Neuron (in vitro differentiated cells): ENCODE results near the gene IGSF22.

Source experiments
- H2AFZ ChIP-seq: one replicate; pipeline ENCODE4 v1.6.1; 2013; ENCODE audit warnings: low read depth, mild to moderate bottlenecking, inconsistent platforms, low read length, moderate library complexity
- H3K27me3 ChIP-seq: one replicate; pipeline ENCODE4 v1.6.1; 2013; ENCODE audit warnings: low read length; ENCODE audit not compliant: insufficient read depth
- H3K36me3 ChIP-seq: one replicate; pipeline ENCODE4 v1.6.1; 2013; ENCODE audit warnings: low read length; ENCODE audit not compliant: insufficient read depth
- H3K4me1 ChIP-seq: one replicate; pipeline ENCODE4 v1.6.1; 2013; ENCODE audit warnings: low read length; ENCODE audit not compliant: insufficient read depth
- H3K4me3 ChIP-seq: 2 replicates; pipeline ENCODE4 v1.5.1; 2013; ENCODE audit warnings: mild to moderate bottlenecking, low read length, moderate library complexity
- H3K9me3 ChIP-seq: one replicate; pipeline ENCODE4 v1.6.1; 2013; ENCODE audit warnings: low read length

Gene IGSF22

GRCh38 chr11:18737642-18738041 lies 11.7 kb upstream of the IGSF22 start:
- no peak overlapping the region for H2AFZ ChIP-seq
- no peaks in the 10 kb centered on the region for H3K36me3 ChIP-seq
- H3K4me1 ChIP-seq, result no peaks in the 10 kb centered on the region
- H3K27me3 ChIP-seq, result no peaks in the 10 kb centered on the region
- no peaks in the 10 kb centered on the region for H3K9me3 ChIP-seq
- H3K4me3 ChIP-seq, result no peak overlapping the region

- H3K4me1 ChIP-seq, result no peaks in the 10 kb centered on the region
- no peaks in the 10 kb centered on the region for H3K27me3 ChIP-seq
- no peaks in the 10 kb centered on the region for H3K36me3 ChIP-seq
- H3K4me3 ChIP-seq, result no peak overlapping the region
- no peaks in the 10 kb centered on the region for H3K9me3 ChIP-seq
- H2AFZ ChIP-seq, result no peak overlapping the region
These were observed 10.7 kb upstream of the IGSF22 start for GRCh38 chr11:18736590-18737148.

GRCh38 chr11:18733202-18733601 lies 7.2 kb upstream of the IGSF22 start:
- Histone ChIP-seq H3K36me3 (no peaks in the 10 kb centered on the region), H3K4me1 (no peaks in the 10 kb centered on the region), H3K27me3 (peaks cover 7% of the 10 kb centered on the region), H3K9me3 (no peaks in the 10 kb centered on the region), H2AFZ (no peak overlapping the region), H3K4me3 (no peak overlapping the region)

- peaks cover 7% of the 10 kb centered on the region for H3K27me3 ChIP-seq
- no peak overlapping the region for H3K4me3 ChIP-seq
- no peaks in the 10 kb centered on the region for H3K9me3 ChIP-seq
- no peak overlapping the region for H2AFZ ChIP-seq
- no peaks in the 10 kb centered on the region for H3K36me3 ChIP-seq
- H3K4me1 ChIP-seq, result no peaks in the 10 kb centered on the region
These were observed 6.2 kb upstream of the IGSF22 start for GRCh38 chr11:18731949-18732821.

- Histone ChIP-seq H3K4me1 (no peaks in the 10 kb centered on the region), H3K4me3 (no peak overlapping the region), H3K9me3 (no peaks in the 10 kb centered on the region), H3K36me3 (no peaks in the 10 kb centered on the region), H3K27me3 (peaks cover 7% of the 10 kb centered on the region), H2AFZ (no peak overlapping the region)
These were observed 5.5 kb upstream of the IGSF22 start for GRCh38 chr11:18731441-18731840.

GRCh38 chr11:18730020-18730419 lies 4.0 kb upstream of the IGSF22 start:
- Histone ChIP-seq H2AFZ (no peak overlapping the region), H3K9me3 (no peaks in the 10 kb centered on the region)

GRCh38 chr11:18729426-18729825 lies 3.4 kb upstream of the IGSF22 start:
- H3K4me3 ChIP-seq, result no peak overlapping the region
- H3K4me1 ChIP-seq, result no peaks in the 10 kb centered on the region
- no peak overlapping the region for H2AFZ ChIP-seq
- peaks cover 7% of the 10 kb centered on the region for H3K27me3 ChIP-seq
- H3K36me3 ChIP-seq, result no peaks in the 10 kb centered on the region
- no peaks in the 10 kb centered on the region for H3K9me3 ChIP-seq

More at GRCh38 chr11:18730020-18730419, 4.0 kb upstream of the IGSF22 start:
- H3K27me3 ChIP-seq, result peaks cover 7% of the 10 kb centered on the region
- no peaks in the 10 kb centered on the region for H3K36me3 ChIP-seq
- H3K4me3 ChIP-seq, result no peak overlapping the region
- H3K4me1 ChIP-seq, result no peaks in the 10 kb centered on the region

GRCh38 chr11:18728658-18729057 lies 2.7 kb upstream of the IGSF22 start:
- Histone ChIP-seq H3K9me3 (no peaks in the 10 kb centered on the region), H2AFZ (no peak overlapping the region), H3K27me3 (peaks cover 7% of the 10 kb centered on the region), H3K36me3 (no peaks in the 10 kb centered on the region), H3K4me1 (no peaks in the 10 kb centered on the region), H3K4me3 (no peak overlapping the region)

- no peaks in the 10 kb centered on the region for H3K9me3 ChIP-seq
- H2AFZ ChIP-seq, result no peak overlapping the region
- H3K4me3 ChIP-seq, result no peak overlapping the region
- no peaks in the 10 kb centered on the region for H3K4me1 ChIP-seq
- peaks cover 7% of the 10 kb centered on the region for H3K27me3 ChIP-seq
- no peaks in the 10 kb centered on the region for H3K36me3 ChIP-seq
These were observed 1.7 kb upstream of the IGSF22 start for GRCh38 chr11:18727479-18728236.

- H3K4me3 ChIP-seq, result no peak overlapping the region
- no peaks in the 10 kb centered on the region for H3K36me3 ChIP-seq
- H2AFZ ChIP-seq, result no peak overlapping the region
- no peaks in the 10 kb centered on the region for H3K9me3 ChIP-seq
- H3K4me1 ChIP-seq, result peaks cover 13% of the 10 kb centered on the region
- H3K27me3 ChIP-seq, result peaks cover under 1% of the 10 kb centered on the region
These were observed 2.0 kb downstream of the IGSF22 start for GRCh38 chr11:18723991-18724390.

- H3K27me3 ChIP-seq, result peaks cover 10% of the 10 kb centered on the region
- no peak overlapping the region for H2AFZ ChIP-seq
- no peaks in the 10 kb centered on the region for H3K36me3 ChIP-seq
- peak overlapping the region; percentile 52 for H3K4me3 ChIP-seq
- peaks cover 13% of the 10 kb centered on the region for H3K4me1 ChIP-seq
- H3K9me3 ChIP-seq, result no peaks in the 10 kb centered on the region
These were observed 3.7 kb downstream of the IGSF22 start for GRCh38 chr11:18722293-18722637.

- Histone ChIP-seq H3K4me1 (peaks cover 13% of the 10 kb centered on the region), H2AFZ (peak overlapping the region; percentile 87), H3K4me3 (peak overlapping the region; percentile 52), H3K9me3 (peaks cover under 1% of the 10 kb centered on the region), H3K36me3 (no peaks in the 10 kb centered on the region), H3K27me3 (peaks cover 13% of the 10 kb centered on the region)
These were observed 4.3 kb downstream of the IGSF22 start for GRCh38 chr11:18721561-18722292.
